Measurements from ENCODE around the gene LRTM2. TPM values are rescaled to one million over a fixed set of nuclear protein-coding genes. Genes with fewer than 3 reads are reported as not detected.

Gene LRTM2
- total RNA-seq, 6 experiments from 2014 or later, result not detected

GRCh38 chr12:1808036-1808797 is 12.1 kb upstream of the LRTM2 start:
- H3K4me1 Mint-ChIP-seq (ENCODE audit: low read depth), result peaks cover 13% of the 10 kb centered on the region
- no peak overlapping the region for H3K27ac Mint-ChIP-seq
- H3K9me3 Mint-ChIP-seq, result no peaks in the 10 kb centered on the region
- DNase-seq, result no peak
- no peaks in the 10 kb centered on the region for H3K36me3 Mint-ChIP-seq (ENCODE audit: low read depth)
- no peak overlapping the region for H3K4me3 Mint-ChIP-seq
- no peak for TF ChIP-seq CTCF (IDR thresholded peaks at IDR 0.05)
- H3K27me3 Mint-ChIP-seq (ENCODE audit: insufficient read depth), result peaks cover 31% of the 10 kb centered on the region

GRCh38 chr12:1808798-1809480 is 11.4 kb upstream of the LRTM2 start:
- H3K36me3 Mint-ChIP-seq (ENCODE audit: low read depth), result no peaks in the 10 kb centered on the region
- H3K9me3 Mint-ChIP-seq, result no peaks in the 10 kb centered on the region
- peaks cover 13% of the 10 kb centered on the region for H3K4me1 Mint-ChIP-seq (ENCODE audit: low read depth)
- no peak for DNase-seq
- H3K27me3 Mint-ChIP-seq (ENCODE audit: insufficient read depth), result peaks cover 34% of the 10 kb centered on the region
- no peak for TF ChIP-seq CTCF (IDR thresholded peaks at IDR 0.05)
- H3K27ac Mint-ChIP-seq, result no peak overlapping the region
- H3K4me3 Mint-ChIP-seq, result no peak overlapping the region

GRCh38 chr12:1809591-1810190 is 10.7 kb upstream of the LRTM2 start:
- no peak overlapping the region for H3K4me3 Mint-ChIP-seq
- H3K27ac Mint-ChIP-seq, result no peak overlapping the region
- no peak for DNase-seq
- no peaks in the 10 kb centered on the region for H3K36me3 Mint-ChIP-seq (ENCODE audit: low read depth)
- H3K27me3 Mint-ChIP-seq (ENCODE audit: insufficient read depth), result peaks cover 40% of the 10 kb centered on the region
- TF ChIP-seq CTCF (IDR thresholded peaks at IDR 0.05), result no peak
- H3K9me3 Mint-ChIP-seq, result no peaks in the 10 kb centered on the region
- H3K4me1 Mint-ChIP-seq (ENCODE audit: low read depth), result peaks cover 7% of the 10 kb centered on the region

GRCh38 chr12:1810201-1810930 is 10.0 kb upstream of the LRTM2 start:
- no peak overlapping the region for H3K4me3 Mint-ChIP-seq
- no peak for DNase-seq
- no peak for TF ChIP-seq CTCF (IDR thresholded peaks at IDR 0.05)

GRCh38 chr12:1810931-1811280 is 9.5 kb upstream of the LRTM2 start:
- TF ChIP-seq CTCF (IDR thresholded peaks at IDR 0.05), result no peak
- Mint-ChIP-seq H3K9me3 (no peaks in the 10 kb centered on the region), H3K36me3 (ENCODE audit: low read depth) (no peaks in the 10 kb centered on the region), H3K27ac (no peak overlapping the region), H3K4me3 (no peak overlapping the region), H3K4me1 (ENCODE audit: low read depth) (0 out of 2 replicates have a peak, but pooled peaks cover 5% of the 10 kb centered on the region), H3K27me3 (ENCODE audit: insufficient read depth) (peaks cover 53% of the 10 kb centered on the region)
- no peak for DNase-seq

More at GRCh38 chr12:1810201-1810930, 10.0 kb upstream of the LRTM2 start:
- no peaks in the 10 kb centered on the region for H3K9me3 Mint-ChIP-seq
- H3K36me3 Mint-ChIP-seq (ENCODE audit: low read depth), result no peaks in the 10 kb centered on the region
- H3K27ac Mint-ChIP-seq, result no peak overlapping the region
- 0 out of 2 replicates have a peak, but pooled peaks cover 5% of the 10 kb centered on the region for H3K4me1 Mint-ChIP-seq (ENCODE audit: low read depth)
- peaks cover 47% of the 10 kb centered on the region for H3K27me3 Mint-ChIP-seq (ENCODE audit: insufficient read depth)
